ENCODE data around the gene PLEKHM1.
A peak's percentile ranks its signal among the peaks of the same experiment; 100 is the strongest.

PLEKHM1 gene

GRCh38 chr17:45438931-45439610, 51.5 kb downstream of the PLEKHM1 start:
- H3K27ac Mint-ChIP-seq = no peak overlapping the region
- H3K36me3 Mint-ChIP-seq = peaks cover 21% of the 10 kb centered on the region
- H3K4me3 Mint-ChIP-seq = no peak overlapping the region
- H3K9me3 Mint-ChIP-seq = no peaks in the 10 kb centered on the region
- DNase-seq (ENCODE audit: low spot score in 2 of 2) = no peak
- no peak for ATAC-seq
- H3K4me1 Mint-ChIP-seq = peaks cover 18% of the 10 kb centered on the region

GRCh38 chr17:45437465-45438283, 52.8 kb downstream of the PLEKHM1 start:
- peaks cover 21% of the 10 kb centered on the region for H3K36me3 Mint-ChIP-seq
- H3K9me3 Mint-ChIP-seq = no peaks in the 10 kb centered on the region
- peak overlapping the region; percentile 73 for H3K27ac Mint-ChIP-seq
- DNase-seq (ENCODE audit: low spot score in 2 of 2) (no peak), ATAC-seq (no peak)
- H3K4me3 Mint-ChIP-seq = no peak overlapping the region
- H3K4me1 Mint-ChIP-seq = peaks cover 18% of the 10 kb centered on the region

DNA sequence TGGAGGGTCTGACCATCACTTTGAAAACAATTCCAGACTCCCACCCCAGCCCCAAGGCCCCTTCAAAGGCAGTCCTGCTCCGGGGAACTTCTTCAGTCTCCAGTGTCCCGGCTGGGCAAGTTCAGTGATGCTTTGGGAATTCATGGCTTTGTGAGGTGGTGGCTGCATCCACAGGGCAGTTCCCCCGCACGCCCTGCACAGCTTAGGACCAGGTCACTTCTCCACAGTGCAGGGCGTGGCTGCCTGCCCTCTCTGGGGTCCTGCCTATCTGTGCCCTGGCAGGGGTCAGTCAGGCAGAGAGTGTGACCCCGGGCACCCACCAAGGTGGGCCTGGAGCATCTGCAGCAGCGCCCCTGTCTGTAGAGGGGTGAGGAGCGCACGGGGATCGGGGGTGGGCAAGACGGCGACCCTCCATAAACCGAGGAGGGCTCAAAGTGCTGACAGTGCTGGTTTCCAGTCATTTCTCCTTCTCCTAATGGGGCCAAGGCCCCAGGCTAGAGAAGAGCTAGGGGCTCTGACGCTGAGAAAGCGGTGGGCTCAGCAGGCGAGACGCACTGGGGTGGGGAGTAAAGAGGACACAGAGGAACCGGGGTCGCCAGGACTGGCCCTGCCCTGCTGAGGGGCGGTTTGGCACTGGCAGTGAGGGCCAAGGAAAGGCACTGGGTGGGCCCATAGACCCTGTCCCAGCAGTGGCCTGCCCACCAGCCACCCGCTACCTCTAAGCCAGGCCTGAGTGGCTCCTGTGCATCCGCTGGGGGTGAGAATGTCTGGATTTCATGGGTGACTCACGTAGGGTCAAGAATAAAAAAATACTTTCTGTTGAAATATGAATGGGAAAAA, 53.7 kb downstream of the PLEKHM1 start:
- peak overlapping the region; percentile 73 for H3K27ac Mint-ChIP-seq

GRCh38 chr17:45436161-45436560, 54.4 kb downstream of the PLEKHM1 start:
- no peak overlapping the region for H3K4me3 Mint-ChIP-seq
- ATAC-seq (no peak), DNase-seq (ENCODE audit: low spot score in 2 of 2) (no peak)
- H3K36me3 Mint-ChIP-seq = peaks cover 21% of the 10 kb centered on the region
- H3K27ac Mint-ChIP-seq = peak overlapping the region; percentile 73
- H3K9me3 Mint-ChIP-seq = no peaks in the 10 kb centered on the region
- peaks cover 18% of the 10 kb centered on the region for H3K4me1 Mint-ChIP-seq

More for the DNA sequence above, 53.7 kb downstream of the PLEKHM1 start:
- Mint-ChIP-seq H3K4me1 (peaks cover 18% of the 10 kb centered on the region), H3K4me3 (no peak overlapping the region), H3K36me3 (peaks cover 21% of the 10 kb centered on the region), H3K9me3 (no peaks in the 10 kb centered on the region)
- ATAC-seq = no peak
- no peak for DNase-seq (ENCODE audit: low spot score in 2 of 2)

DNA sequence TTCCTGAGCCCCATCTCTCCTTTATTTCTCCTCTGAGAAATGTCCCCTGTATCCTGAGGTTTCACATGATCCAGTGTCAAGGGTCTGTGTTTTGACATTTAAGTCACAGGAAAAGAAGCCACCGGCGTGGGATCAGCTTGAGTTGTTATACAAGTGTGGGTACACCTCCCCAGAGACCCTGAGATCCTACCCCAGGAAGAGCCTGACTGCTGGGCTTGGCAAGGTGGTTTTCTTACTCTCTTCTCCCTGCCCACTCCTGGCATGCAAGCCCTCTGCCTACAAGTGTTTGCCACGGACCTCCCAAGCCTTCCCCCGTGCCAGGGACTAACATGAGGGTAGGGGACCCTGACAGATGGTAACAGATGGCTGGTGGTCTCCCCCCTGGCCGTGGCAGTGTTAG, 55.0 kb downstream of the PLEKHM1 start:
- H3K4me3 Mint-ChIP-seq = no peak overlapping the region
- peak overlapping the region; percentile 73 for H3K27ac Mint-ChIP-seq
- peaks cover 21% of the 10 kb centered on the region for H3K36me3 Mint-ChIP-seq
- no peaks in the 10 kb centered on the region for H3K9me3 Mint-ChIP-seq
- peaks cover 18% of the 10 kb centered on the region for H3K4me1 Mint-ChIP-seq
- ATAC-seq (no peak), DNase-seq (ENCODE audit: low spot score in 2 of 2) (no peak)

GRCh38 chr17:45433159-45433535, 57.4 kb downstream of the PLEKHM1 start:
- DNase-seq (ENCODE audit: low spot score in 2 of 2) = peak in 1 of 2 donors; percentile 49
- Mint-ChIP-seq H3K4me1 (peaks cover 23% of the 10 kb centered on the region), H3K9me3 (no peaks in the 10 kb centered on the region), H3K36me3 (peaks cover 21% of the 10 kb centered on the region), H3K27ac (peak overlapping the region; percentile 17), H3K4me3 (peak overlapping the region; percentile 85)
- no peak for ATAC-seq

- Mint-ChIP-seq H3K4me3 (peak within 1 kb of the TSS; percentile 85), H3K27ac (peak within 1 kb of the TSS; percentile 52), H3K4me1 (peaks cover 28% of the 10 kb centered on the region), H3K9me3 (no peaks in the 10 kb centered on the region), H3K36me3 (peaks cover 21% of the 10 kb centered on the region)
- DNase-seq (ENCODE audit: low spot score in 2 of 2) (no peak), ATAC-seq (peak; percentile 14)
Measured at GRCh38 chr17:45432405-45433158, 57.9 kb downstream of the PLEKHM1 start, which contains the start of gene ARHGAP27. Gene ARHGAP27, minus strand, starts transcription at chr17:45432870. Its CDS starts 2,591 bp downstream, at chr17:45430279.

GRCh38 chr17:45431531-45432404, 58.8 kb downstream of the PLEKHM1 start:
- DNase-seq (ENCODE audit: low spot score in 2 of 2) = peak; percentile 73 to 89
- peaks cover 14% of the 10 kb centered on the region for H3K36me3 Mint-ChIP-seq
- H3K4me3 Mint-ChIP-seq = peak overlapping the region; percentile 85
- peaks cover 28% of the 10 kb centered on the region for H3K4me1 Mint-ChIP-seq
- H3K9me3 Mint-ChIP-seq = no peaks in the 10 kb centered on the region
- peak overlapping the region; percentile 52 for H3K27ac Mint-ChIP-seq
- ATAC-seq = peak; percentile 84

GRCh38 chr17:45430738-45431530, 59.6 kb downstream of the PLEKHM1 start:
- DNase-seq (ENCODE audit: low spot score in 2 of 2) = peak in 1 of 2 donors; percentile 65
- peak; percentile 49 for ATAC-seq
- peak overlapping the region; percentile 52 for H3K27ac Mint-ChIP-seq

DNA sequence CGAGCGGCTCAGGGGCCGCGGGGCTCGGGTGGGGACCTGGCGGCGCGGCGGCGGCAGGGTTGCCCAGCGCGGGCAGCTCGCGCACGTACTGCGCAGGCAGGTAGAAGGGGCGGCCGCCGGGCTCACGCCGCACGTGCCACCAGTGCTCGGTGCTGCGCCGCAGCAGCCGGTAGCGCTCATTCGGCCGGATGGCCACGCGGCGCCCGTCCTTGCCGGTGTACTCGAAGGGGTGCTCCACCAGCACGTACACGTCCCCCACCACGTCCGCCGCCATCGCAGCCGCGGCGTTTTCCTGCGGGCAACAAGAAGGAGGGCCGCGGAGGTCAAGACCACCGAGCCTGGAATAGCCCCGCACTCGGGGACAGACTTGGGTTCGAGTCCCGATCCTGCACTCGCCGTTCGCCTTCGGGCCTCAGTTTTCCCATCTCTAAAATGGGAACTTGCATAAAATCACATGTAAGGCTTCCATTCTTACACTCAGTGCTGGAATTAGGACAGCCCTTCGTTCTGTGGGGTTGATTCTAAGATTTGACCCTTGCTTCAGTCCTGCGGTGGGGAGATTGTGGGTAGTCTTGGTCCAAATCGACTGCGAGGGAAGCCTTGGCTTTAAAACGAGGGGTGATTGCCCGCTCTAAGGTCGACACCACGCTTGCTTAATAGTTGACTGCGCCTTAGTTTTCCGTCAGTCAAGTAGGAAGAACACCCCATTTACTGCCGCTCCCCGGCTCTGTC, 60.3 kb downstream of the PLEKHM1 start:
- Mint-ChIP-seq H3K9me3 (no peaks in the 10 kb centered on the region), H3K4me1 (peaks cover 28% of the 10 kb centered on the region), H3K27ac (no peak overlapping the region), H3K36me3 (peaks cover 2% of the 10 kb centered on the region), H3K4me3 (peak overlapping the region; percentile 85)
- no peak for ATAC-seq
- DNase-seq (ENCODE audit: low spot score in 2 of 2) = no peak

More at GRCh38 chr17:45430738-45431530, 59.6 kb downstream of the PLEKHM1 start:
- peaks cover 28% of the 10 kb centered on the region for H3K4me1 Mint-ChIP-seq
- H3K4me3 Mint-ChIP-seq = peak overlapping the region; percentile 85
- H3K36me3 Mint-ChIP-seq = peaks cover 10% of the 10 kb centered on the region
- H3K9me3 Mint-ChIP-seq = no peaks in the 10 kb centered on the region

DNA sequence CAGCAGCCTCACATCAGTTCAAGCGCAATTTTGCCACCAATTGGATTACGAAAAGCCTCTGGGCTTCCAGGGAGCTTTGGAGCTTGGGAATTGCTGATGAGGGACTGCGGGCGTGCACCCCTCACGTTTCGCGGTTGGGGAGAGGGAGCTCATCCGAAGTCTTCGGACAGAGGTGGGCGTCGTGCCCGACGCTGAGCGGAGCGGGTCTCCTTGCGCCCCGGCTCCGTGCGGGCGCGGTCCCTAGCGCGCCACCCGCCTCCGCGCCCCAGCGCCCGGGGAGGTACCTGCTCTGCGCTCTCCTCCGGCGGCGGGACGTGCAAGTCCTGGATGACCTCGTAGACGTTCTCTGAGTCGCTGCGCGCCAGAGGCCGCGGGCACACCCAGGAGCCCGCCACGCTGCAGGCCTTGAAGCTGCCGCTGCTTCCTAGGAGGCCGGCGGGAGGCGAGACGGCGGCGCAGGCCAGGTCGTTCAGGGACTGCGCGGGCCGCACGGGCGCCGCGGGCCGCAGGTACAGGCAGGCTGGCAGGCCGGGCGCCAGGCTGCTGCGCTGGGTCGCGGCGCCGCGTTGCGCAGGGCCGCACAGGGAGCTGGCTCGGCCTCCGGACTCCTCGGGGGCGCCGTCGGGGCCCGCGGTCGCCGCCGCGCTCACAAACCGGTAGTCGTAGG, 61.0 kb downstream of the PLEKHM1 start:
- Mint-ChIP-seq H3K4me3 (no peak overlapping the region), H3K9me3 (no peaks in the 10 kb centered on the region), H3K4me1 (peaks cover 28% of the 10 kb centered on the region), H3K27ac (no peak overlapping the region), H3K36me3 (no peaks in the 10 kb centered on the region)
- ATAC-seq = no peak
- DNase-seq (ENCODE audit: low spot score in 2 of 2) = no peak

DNA sequence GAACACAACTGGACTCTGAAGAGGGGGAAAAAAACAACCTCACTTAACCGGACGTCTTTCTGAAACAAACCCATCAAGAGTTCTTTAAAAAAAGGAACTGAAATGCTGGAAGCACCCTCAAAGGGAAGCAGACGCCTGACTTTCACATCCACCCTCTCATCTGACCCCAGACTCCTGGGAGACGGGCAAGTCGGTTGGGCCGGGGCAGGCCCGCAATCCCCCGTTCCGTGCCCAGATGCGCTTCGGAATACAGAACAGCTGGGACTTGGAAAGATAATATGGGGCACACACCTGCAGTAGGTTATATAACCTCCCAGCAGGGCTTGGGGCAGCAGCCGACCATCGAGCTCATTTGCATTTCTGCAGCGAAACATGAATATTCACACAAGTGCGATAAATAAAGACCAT, 61.6 kb downstream of the PLEKHM1 start:
- peak overlapping the region; percentile 60 for H3K4me3 Mint-ChIP-seq
- DNase-seq (ENCODE audit: low spot score in 2 of 2) = no peak
- no peak for ATAC-seq
- no peak overlapping the region for H3K27ac Mint-ChIP-seq
- no peaks in the 10 kb centered on the region for H3K36me3 Mint-ChIP-seq
- H3K4me1 Mint-ChIP-seq = peaks cover 28% of the 10 kb centered on the region
- no peaks in the 10 kb centered on the region for H3K9me3 Mint-ChIP-seq

Data from stimulated activated effector memory CD8-positive, alpha-beta T cell treated with anti-CD3 and anti-CD28 coated beads, Interleukin-12 subunit alpha, Interleukin-12 subunit beta, amount 100 ng/mL, for 72 hours (primary cell).